Measurements from ENCODE around the gene EIF5.
A peak's percentile ranks its signal among the peaks of the same experiment; 100 is the strongest.

The EIF5 gene

DNA sequence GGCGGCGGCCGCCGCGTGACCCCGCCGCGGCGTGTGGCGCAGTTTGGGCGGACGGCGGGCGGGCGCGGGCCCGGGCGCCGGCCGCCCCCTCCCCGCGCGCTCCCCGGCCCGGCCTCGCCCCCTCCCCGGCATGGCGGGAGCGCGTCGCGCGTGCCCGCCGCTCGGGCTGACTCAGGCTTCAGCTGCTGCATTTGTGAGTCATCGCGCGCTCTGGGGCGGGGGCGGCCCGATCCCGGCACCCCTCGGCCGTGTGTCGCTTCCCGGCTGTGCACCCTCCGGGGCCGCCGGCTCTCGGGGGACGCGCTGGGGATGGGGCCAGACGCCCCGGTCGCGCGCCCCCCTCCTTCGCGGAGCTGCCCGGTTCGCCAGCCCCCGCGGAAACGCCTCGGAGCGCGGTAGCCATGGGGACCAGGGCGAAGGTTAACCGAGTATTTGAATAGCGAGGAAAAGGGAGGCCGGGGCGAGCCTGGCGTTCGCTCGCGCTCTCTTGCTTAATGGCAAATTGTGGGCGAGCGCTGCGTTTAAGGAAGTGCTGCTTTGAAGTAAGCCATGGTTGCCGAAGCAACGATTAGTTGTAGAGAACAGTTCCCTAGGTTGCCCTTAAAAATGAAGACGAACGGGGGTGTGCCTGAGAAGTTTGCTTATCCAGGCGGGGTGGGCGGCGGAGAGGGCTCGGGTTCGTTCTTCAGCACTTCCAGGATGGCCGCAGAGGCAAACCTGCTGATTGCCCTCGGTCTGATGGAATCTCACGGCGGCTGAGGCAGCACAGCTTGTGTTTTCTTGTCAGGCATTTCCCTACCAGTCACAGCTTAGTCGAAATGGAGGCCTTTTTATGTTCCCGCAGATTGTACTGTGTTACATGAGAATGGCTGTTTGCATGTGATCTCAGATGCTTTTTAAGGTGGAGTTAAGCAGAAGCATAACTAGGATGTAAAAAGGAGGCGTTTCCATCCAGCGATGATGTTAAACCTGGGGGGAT lies 896 bp downstream of the EIF5 start:
- DNase-seq (ENCODE audit: low read depth) = peak; percentile 74
- H3K4me3 ChIP-seq (ENCODE audit: control insufficient read depth, low read depth, low read length) = peak overlapping the region; percentile 92
- TF ChIP-seq, protein P1, sequence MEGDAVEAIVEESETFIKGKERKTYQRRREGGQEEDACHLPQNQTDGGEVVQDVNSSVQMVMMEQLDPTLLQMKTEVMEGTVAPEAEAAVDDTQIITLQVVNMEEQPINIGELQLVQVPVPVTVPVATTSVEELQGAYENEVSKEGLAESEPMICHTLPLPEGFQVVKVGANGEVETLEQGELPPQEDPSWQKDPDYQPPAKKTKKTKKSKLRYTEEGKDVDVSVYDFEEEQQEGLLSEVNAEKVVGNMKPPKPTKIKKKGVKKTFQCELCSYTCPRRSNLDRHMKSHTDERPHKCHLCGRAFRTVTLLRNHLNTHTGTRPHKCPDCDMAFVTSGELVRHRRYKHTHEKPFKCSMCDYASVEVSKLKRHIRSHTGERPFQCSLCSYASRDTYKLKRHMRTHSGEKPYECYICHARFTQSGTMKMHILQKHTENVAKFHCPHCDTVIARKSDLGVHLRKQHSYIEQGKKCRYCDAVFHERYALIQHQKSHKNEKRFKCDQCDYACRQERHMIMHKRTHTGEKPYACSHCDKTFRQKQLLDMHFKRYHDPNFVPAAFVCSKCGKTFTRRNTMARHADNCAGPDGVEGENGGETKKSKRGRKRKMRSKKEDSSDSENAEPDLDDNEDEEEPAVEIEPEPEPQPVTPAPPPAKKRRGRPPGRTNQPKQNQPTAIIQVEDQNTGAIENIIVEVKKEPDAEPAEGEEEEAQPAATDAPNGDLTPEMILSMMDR (conservative IDR thresholded peaks at IDR 0.05; ENCODE audit: control insufficient read depth, insufficient read depth, low read depth, low read length) = no peak

- no peak overlapping the region for H3K4me3 ChIP-seq (ENCODE audit: control insufficient read depth, low read depth, low read length)
- no peak for DNase-seq (ENCODE audit: low read depth)
- TF ChIP-seq, protein P1 (conservative IDR thresholded peaks at IDR 0.05; ENCODE audit: control insufficient read depth, insufficient read depth, low read depth, low read length) = no peak
Observed at GRCh38 chr14:103336191-103336590, 2.2 kb downstream of the EIF5 start.

DNA sequence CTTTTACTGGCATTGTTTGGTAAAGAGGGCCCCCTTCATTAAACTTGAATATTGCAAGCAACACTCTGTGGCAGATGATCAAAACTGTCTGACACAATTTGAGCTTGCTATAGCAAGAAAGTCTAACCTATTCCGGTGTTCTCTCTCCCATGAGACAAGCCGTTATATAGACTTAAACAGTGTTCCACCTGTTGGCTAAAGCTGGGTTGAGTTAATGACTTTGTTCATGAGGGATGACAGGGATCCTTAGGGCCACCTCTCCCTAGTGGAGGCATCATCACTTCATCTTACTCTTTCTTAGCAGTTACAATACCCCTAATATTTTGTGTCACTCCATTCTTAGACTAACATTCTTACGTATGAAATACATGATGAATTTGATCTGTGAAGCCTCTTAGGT lies 3.8 kb downstream of the EIF5 start:
- TF ChIP-seq, protein P1 (conservative IDR thresholded peaks at IDR 0.05; ENCODE audit: control insufficient read depth, insufficient read depth, low read depth, low read length) = no peak
- H3K4me3 ChIP-seq (ENCODE audit: control insufficient read depth, low read depth, low read length) = no peak overlapping the region
- no peak for DNase-seq (ENCODE audit: low read depth)

- no peak overlapping the region for H3K4me3 ChIP-seq (ENCODE audit: control insufficient read depth, low read depth, low read length)
- TF ChIP-seq, protein P1 (conservative IDR thresholded peaks at IDR 0.05; ENCODE audit: control insufficient read depth, insufficient read depth, low read depth, low read length) = no peak
- no peak for DNase-seq (ENCODE audit: low read depth)
Observed at GRCh38 chr14:103339561-103339960, 5.5 kb downstream of the EIF5 start.

DNA sequence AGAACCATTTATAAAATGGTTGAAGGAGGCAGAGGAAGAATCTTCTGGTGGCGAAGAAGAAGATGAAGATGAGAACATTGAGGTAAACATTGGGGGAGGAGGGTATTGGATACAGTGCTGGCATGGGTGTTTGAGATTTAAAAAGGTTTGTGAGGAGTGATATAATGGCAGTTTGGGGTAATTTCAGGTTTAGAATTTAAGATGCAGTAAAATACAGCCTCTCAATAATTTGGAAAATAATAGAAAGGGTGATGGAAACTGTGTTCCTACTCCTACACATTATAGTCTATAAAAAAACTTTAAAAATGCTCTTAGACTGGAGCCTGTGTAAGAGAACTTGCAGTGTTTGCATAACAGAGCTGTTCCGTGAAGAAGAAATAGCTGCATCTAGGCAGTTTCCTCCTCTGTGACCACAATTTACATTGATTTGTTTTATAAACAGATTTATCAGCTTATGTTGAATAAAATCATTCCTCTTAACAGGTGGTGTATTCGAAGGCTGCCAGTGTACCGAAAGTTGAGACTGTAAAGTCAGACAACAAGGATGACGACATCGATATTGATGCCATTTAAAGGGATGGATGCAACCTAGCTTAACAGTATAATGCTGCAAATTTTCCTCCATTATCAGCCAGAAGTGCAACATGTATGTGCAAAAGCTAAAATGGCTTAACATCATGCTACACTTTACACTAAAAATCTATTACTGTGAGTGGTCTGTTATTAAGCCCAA lies 6.6 kb downstream of the EIF5 start:
- TF ChIP-seq, protein P1 (conservative IDR thresholded peaks at IDR 0.05; ENCODE audit: control insufficient read depth, insufficient read depth, low read depth, low read length) = no peak
- H3K4me3 ChIP-seq (ENCODE audit: control insufficient read depth, low read depth, low read length) = no peak overlapping the region
- DNase-seq (ENCODE audit: low read depth) = no peak

DNA sequence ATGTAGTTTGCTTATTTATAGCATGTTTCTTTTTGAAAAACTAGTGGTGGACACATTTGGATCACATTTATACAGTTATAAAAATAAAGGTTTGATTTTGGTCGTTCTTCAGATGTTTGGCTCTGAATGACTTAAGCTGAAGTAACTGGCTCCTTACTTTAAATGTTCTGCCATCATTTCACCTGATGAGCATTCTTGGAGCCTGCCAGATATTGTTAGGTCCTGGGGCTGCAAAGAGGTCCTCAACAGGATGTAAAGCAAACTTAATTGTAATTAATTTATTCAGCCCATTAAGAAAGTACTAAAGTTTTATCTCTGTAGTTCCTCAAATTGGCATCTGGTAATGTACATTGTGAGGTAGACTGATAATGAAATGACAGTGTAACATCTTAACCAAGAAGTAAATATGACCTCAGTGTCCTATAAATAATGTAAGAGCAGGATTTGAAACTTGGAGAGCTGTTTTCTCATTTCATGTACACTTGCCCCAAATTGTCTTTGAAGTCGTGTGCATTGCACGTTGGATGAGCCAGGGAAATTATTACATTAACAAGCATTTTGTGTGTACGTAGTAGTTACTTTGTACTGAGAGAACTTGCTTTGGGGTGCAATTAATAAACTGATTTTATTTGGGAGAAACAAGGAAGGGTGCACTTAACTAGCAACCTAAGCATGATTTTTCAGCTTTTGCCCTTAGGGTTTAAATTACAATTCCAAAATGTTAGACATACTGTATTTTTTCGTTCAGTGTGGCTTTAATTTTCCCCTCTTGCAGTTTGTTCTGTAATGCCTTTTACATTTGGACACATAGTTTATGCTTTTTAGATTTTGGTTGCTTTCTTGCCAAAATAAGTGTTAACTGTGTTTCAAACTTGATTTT lies 7.5 kb downstream of the EIF5 start:
- H3K4me3 ChIP-seq (ENCODE audit: control insufficient read depth, low read depth, low read length) = no peak overlapping the region
- TF ChIP-seq, protein P1 (conservative IDR thresholded peaks at IDR 0.05; ENCODE audit: control insufficient read depth, insufficient read depth, low read depth, low read length) = no peak
- DNase-seq (ENCODE audit: low read depth) = no peak

Data from fibroblast of mammary gland (primary cell).